Measurements from ENCODE around the gene BYSL. TPM values are rescaled to one million over a fixed set of nuclear protein-coding genes. Genes with fewer than 3 reads are reported as not detected.

Gene BYSL
- total and polyA plus RNA-seq, 10 of the 15 experiments (the other 5 are each of a cell fraction or from before 2014, with no cell fraction given): 12.6 to 51.1 (median 33.0) TPM

DNA sequence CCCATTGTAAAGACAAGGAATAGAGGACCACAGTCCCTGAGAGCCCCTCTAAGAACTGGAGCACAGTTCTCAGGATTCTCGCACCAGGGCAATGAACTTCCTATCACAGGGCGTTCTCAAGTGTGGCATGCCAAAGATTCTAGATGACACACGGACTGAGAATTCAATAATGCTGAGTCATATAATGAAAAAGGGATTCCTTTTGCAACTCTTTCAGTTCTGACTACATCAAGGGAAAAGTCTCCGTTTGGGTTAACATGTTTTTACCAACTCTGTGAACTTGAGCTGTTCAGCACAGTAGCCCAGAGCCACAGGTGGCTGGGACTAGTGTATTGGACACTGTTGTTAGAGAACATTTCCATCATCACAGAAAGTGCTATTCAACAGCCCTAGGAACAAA is 3.8 kb upstream of the BYSL start:
- Histone ChIP-seq H3K27ac (ENCODE audit: control insufficient read depth, insufficient read depth) (no peak overlapping the region), H4K20me1 (ENCODE audit: control insufficient read depth, insufficient read depth) (no peaks in the 10 kb centered on the region), H3K9me3 (replicated peaks; ENCODE audit: control insufficient read depth, insufficient read depth, low read length) (no peaks in the 10 kb centered on the region), H3K79me2 (ENCODE audit: control insufficient read depth, insufficient read depth, low read length) (peaks cover 19% of the 10 kb centered on the region), H3K27me3 (replicated peaks in 1 of 2; ENCODE audit: control insufficient read depth in 2 of 2, insufficient read depth in 2 of 2, low read length in 1 of 2) (no peaks in the 10 kb centered on the region), H3K4me2 (ENCODE audit: control insufficient read depth, insufficient read depth) (no peak overlapping the region), H2AFZ (ENCODE audit: control insufficient read depth, low read depth, low read length) (no peak overlapping the region), H3K4me1 (ENCODE audit: control insufficient read depth, insufficient read depth, low read length) (peaks cover 4% of the 10 kb centered on the region; the same call in 1 of the 2 replicates), H3K9ac (ENCODE audit: control insufficient read depth, insufficient read depth, low read length) (no peak overlapping the region), H3K4me3 (no peak overlapping the region), H3K36me3 (ENCODE audit: control insufficient read depth in 2 of 2, insufficient read depth in 2 of 2, low read length in 1 of 2) (no peaks in the 10 kb centered on the region; a peak in 1 of 4 replicates)
- RAD21 ChIA-PET (ENCODE audit: unreplicated experiment): interaction anchor here (0.7 to 1.3 kb wide), 2 partner anchors 124 to 126 kb away, joined by 3 read pairs; no protein-coding TSS in a partner anchor
- FAIRE-seq (no peak), ATAC-seq (no peak), DNase-seq (ENCODE audit: low read depth, low spot score) (no peak)
- no peak for TF ChIP-seq ZNF24 (IDR thresholded peaks at IDR 0.05)
- 0 out of 2 replicates have a peak, but pooled peaks have one; percentile 32 for TF ChIP-seq NFIC (IDR thresholded peaks at IDR 0.05; ENCODE audit: low read depth, low read length)
- TF ChIP-seq PAX5 (IDR thresholded peaks at IDR 0.05; ENCODE audit: borderline replicate concordance, low read depth, low read length): 0 out of 2 replicates have a peak, but pooled peaks have one; percentile 12
- TF ChIP-seq JUNB (IDR thresholded peaks at IDR 0.05): peak; percentile 49
- no peak for TF ChIP-seq SIN3A (IDR thresholded peaks at IDR 0.05; ENCODE audit: low read depth, low read length)
- TF ChIP-seq BACH1 (IDR thresholded peaks at IDR 0.05; ENCODE audit: borderline replicate concordance): peak; percentile 96
- TF ChIP-seq, protein P1, sequence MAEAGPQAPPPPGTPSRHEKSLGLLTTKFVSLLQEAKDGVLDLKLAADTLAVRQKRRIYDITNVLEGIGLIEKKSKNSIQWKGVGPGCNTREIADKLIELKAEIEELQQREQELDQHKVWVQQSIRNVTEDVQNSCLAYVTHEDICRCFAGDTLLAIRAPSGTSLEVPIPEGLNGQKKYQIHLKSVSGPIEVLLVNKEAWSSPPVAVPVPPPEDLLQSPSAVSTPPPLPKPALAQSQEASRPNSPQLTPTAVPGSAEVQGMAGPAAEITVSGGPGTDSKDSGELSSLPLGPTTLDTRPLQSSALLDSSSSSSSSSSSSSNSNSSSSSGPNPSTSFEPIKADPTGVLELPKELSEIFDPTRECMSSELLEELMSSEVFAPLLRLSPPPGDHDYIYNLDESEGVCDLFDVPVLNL (IDR thresholded peaks at IDR 0.05; ENCODE audit: low read depth, low read length): no peak
- intact Hi-C loops (cut with micrococcal nuclease; ENCODE audit: unreplicated experiment): no loop called here
- WGBS (ENCODE audit: insufficient coverage, insufficient replicate concordance, low lambda C conversion rate, missing lambda C conversion rate): 36% methylated on average over 4 of the region's 4 CpGs
- no TSS peak for BruUV-seq (replicated peaks)
- in situ Hi-C loops (cut with MboI): no loop called here
- POLR2A ChIA-PET: no interaction called here
- CTCF ChIA-PET: no interaction called here
- SMC1A ChIA-PET (ENCODE audit: uncharacterized antibody, unreplicated experiment): no interaction called here

All from GM12878 (cell line).